HG02798 (cell line): Measurements from ENCODE around the gene CHTF18.
"Not testable (repeated sequence)": the region's sequence is repeated elsewhere in the genome, so short reads cannot be mapped to it uniquely, and the experiment has no call there.

ENCODE experiments used
- ATAC-seq: cut with Tn5 transposase; IDR thresholded peaks from one replicate; pipeline ENCODE4 v1.9.1; 2021; ENCODE audit warnings: mild to moderate bottlenecking; ENCODE audit not compliant: unreplicated experiment, poor library complexity

Gene CHTF18

DNA sequence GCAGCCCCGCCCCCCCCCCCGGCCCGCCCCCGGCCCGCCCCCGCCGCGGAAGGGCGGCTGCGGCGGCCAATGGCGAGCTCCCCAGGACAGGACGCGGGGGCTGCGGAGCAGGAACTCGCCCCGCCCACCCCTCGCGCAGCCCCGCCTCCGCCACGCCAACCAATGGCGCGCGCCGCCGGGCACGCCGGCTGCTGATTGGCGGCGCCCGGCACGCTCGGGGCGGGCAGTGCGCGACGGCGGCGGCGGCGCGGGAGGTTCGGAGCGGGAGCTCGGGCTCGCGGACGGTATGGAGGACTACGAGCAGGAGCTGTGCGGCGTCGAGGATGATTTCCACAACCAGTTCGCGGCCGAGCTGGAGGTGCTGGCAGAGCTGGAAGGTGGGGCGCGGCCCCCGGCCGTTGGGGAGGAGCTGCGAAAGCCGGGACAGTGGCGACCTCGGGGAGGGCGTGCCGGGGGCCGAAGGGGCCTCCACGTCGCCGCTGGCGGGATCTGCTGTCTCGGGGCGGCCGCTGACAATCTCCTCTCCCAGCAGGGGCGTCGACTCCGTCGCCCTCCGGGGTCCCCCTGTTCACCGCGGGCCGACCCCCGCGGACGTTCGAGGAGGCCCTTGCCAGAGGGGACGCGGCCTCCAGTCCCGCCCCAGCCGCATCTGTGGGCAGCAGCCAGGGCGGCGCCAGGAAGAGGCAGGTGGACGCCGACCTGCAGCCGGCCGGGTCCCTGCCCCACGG is at the start of gene CHTF18:
TSS of gene CHTF18 (plus strand) at position 222 of the 728 bp plus-strand sequence. CDS start at position 287, 65 bp downstream.
- ATAC-seq: peak; percentile 84

DNA sequence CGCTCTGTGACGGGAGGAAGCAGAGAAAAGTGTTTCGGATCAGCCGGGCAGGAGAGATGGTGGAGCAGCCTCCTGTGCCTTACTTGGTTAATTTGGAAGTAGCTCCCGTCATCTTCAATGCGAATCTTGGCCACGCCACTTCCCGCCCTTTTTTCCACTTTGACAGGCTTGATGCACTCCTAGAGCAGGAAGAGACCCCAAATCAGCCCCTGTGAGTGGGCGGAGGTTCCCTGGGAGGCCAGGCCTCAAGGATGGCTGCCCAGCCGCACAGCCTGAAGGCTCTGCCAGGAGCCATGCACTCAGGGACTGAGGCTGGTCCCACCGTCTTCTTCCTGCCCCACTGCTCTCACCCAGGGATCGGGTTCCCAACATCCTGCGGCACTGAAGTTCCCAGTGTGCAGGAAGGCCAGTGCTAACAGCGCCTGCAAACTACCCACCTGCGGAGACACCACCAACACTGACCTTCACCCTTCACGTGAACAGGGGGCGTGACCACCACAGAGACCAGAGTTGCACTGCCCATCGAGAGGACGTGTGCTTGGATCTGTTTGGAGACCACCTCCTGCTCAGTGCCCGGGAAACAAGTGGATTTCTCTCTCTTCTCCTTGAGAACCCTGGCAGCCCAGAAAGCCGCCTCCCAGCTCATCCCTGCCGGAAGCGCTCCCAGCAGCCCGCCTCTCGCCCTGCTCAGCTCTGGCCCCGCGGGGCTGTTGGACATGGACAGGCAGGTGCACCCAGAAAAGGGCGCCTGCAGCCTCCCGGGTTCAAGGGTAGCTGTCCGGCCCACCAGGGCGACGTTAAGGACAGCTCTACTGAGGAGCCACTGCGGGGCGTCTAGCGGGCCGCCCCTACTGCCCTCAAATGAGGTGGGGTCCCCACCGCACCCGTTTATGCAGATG is 48.6 kb upstream of the CHTF18 start:
- no peak for ATAC-seq

DNA sequence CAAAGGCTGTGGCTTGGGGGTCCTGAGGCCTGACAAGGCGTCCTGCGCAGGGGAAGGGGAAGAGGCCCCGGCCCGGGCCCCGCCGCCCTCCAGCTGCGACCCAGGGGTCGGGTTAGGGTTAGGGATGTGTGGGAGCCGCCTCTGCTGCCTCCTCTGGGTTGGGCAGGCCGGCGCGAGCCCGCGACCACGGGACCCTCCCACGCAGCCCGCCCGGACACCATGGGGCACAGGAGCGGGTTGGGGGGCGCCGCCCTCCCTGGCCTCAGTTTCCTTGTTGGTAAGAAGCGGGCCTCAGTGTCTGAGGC is 48.0 kb upstream of the CHTF18 start:
- ATAC-seq: peak; percentile 6

DNA sequence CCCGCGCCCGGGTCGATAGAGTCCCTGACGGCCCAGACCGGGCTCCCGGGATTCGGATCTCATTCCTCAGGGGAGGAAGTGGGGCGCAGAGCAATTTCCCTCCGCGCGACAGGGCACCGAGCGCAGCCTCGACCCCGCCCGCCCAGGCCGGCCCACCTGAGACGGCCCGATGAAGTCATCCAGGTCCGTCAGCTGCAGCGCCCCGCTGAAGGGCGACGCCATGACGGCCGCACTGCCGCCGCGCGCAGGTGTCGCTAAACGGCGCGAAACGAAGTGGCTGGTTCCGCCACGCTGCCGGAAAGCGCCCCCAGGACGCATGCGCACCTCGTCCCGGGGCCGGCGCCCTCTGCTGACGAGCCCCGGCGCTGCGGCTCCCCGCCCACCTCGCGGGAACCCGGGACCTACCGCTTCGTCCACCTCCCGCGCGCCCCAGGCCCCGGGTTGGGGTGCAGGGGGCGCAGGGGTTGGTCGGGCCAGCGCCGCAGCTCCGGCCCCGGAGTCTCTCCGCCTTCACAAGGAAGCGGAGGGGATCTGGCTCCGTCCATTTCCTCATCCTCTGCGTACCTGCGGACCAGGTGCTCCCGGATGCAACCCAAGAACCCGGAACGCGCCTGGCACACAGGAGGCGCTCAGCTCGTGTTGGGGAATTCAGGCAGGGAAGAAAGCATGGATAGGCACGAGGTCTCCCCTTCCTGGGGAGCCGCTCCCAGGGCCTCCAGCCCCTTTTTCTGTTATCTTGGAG is 47.5 kb upstream of the CHTF18 start, which contains the start of gene CIAO3:
TSS of gene CIAO3 (minus strand) at position 234 of the 742 bp plus-strand sequence. CDS start at position 222, 12 bp downstream.
- peak; percentile 75 for ATAC-seq

DNA sequence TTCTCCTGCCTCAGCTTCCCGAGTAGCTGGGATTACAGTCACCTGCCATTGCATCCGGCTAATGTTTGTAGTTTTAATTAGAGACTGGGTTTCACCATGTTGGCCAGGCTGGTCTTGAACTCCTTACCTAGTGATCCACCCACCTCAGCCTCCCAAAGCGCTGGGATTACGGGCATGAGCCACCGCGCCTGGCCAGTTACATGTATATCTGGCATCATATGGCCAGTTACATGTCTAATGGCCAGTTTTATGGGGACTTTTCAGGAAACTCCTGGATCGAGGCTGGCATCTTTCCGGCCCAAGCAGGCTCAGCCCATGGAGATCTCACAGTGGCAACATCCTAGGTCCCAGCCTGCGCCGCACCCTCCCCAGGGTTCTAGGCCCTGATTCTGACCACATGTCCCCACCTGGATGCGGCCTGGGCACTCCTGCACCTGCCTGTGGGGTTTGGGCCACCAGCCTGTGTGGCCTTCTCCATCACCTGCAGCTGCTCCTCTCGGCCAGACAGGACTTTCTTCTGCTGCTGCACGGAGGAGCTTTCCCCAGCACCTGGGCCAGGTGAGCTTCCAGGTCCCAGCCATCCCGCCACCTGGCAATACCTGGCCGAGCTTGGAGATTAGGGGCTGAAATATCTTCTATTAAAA is 46.3 kb upstream of the CHTF18 start:
- no peak for ATAC-seq

DNA sequence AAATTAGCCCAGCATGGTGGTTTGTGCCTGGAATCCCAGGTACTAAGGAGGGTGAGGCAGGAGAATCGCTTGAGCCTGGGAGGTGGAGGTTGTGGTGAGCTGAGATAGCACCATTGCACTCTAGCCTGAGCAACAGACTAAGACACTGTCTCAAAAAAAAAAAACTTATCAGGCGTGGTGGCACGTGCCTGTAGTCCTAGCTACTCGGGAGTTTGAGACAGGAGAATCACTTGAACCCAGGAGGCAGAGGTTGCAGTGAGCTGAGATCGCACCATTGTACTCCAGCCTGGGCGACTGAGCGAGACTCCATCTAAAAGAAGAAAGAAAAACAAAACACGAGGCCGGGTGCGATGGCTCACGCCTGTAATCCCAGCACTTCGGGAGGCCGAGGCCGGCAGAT is 45.5 kb upstream of the CHTF18 start:
- ATAC-seq: not testable (repeated sequence)

DNA sequence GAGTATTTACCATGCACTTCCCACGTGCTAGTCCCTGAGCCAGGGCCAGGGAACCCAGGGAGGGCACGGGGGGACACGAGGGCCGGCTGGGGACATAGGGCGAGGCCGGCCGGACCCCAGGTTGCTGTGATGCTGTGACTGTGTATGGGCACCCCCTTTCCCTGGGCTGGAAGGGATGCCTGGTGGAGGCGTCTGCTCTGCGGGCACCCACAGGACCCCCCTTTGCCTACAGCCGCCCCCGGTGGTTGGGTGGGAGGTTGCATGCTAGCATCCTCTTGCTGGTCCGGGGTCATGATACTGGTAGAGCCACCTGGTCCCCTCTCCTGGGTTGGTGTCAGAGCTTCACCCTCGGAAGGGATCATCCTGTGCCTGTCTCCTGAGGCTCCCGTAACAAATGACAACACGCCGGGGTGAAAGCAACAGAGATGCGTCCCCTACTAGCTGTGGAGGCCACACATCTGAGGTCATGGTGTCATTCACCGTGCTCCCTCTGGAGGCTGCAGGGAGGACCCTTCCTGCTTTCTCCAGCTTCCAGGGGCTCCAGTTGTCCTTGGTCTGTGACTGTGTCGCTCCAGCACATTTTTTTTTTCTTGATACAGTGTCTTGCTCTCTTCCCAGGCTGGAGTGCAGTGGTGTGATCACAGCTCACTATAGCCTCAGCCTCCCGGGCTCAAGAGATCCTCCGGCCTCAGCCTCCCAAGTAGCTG is 44.5 kb upstream of the CHTF18 start:
- no peak for ATAC-seq

DNA sequence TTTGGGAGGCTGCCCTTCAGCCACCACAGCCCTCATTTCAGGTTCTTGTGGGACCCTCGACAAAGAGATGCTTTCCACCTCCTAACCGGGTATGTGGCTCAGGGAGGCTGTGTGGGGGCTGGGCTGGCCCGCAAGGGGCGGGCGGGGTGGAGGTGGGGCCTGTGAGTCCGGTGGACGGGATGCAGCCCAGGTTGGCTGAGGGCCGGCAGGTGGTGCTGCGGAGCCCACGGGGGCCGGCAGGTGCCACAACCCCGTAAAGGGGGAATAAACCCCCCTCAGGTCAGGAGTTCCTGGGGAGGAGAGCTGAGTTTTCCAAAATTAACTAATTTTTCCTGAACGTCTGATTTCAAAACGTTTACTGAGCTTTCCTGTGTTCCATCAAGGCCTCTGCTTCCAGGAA is 42.7 kb upstream of the CHTF18 start:
- ATAC-seq: no peak

DNA sequence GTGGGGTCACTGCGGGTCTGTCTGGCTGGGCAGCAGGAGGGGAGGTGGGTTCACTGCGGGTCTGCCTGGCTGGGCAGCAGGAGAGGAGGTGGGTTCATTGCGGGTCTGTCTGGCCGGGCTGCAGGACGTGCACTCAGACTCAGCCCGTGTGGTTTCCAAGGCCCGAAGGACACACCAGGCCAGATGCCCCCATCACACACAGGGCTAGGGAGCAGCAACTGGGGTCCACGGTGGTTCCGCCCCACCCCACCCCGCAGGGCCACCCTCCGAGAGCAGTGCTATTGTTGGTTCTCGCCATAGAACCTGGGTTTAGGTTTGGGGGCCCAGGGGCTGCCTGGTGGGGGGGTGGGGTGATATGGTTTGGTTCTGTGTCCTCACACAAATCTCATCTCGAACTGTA is 41.8 kb upstream of the CHTF18 start:
- ATAC-seq: no peak

DNA sequence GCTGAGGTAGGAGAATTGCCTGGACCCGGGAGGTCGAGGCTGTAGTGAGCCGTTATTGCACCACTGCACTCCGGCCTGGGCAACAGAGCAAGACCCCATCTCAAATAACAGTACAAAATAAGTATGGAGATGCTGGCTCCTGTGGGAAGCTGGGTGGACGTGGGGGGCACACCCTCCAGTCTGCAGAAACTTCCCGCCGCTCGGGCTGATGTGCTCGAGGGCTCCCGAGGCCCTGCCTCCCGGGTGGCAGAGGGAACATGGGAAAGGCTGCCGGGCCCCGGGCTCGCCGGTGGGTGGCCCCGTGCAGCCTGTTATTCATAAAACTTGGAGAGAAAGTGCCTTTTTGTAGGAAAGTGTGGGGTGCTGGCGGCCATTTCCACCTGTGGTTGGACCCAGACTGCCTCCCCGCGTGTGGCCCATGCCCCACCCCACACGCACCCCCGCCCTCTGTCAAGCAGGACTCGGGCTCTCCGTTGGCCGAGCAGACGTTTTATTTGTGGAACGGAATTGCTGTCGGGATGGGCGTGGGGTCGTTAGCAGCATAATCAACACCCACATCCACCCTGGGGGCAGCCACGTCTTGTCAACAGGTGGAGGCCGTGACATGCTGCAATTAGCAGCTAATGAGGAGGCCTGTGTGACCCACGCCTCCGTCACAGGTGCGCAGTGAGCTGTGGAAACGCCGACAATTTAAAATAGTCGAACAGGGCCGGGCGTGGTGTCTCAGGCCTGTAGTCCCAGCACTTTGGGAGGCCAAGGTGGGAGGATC is 40.3 kb upstream of the CHTF18 start:
- no peak for ATAC-seq

DNA sequence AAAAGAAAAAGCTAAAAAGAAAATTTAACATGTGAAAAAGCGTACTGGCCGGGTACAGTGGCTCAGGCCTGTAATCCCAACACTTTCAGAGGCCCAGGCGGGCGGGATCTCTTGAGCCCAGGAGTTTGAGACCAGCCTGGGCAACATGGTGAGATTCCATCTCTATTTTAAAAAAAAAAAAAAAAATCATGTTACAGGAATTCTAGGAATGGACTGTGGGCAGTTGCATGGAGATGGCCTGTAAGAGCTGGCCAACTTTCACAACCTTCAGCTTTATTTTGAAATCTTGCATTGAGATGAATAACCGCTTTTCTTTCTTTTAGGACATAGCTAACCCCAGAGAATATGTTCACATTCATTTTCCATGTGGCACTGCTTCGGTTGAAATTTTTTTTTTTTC is 39.4 kb upstream of the CHTF18 start:
- no peak for ATAC-seq

DNA sequence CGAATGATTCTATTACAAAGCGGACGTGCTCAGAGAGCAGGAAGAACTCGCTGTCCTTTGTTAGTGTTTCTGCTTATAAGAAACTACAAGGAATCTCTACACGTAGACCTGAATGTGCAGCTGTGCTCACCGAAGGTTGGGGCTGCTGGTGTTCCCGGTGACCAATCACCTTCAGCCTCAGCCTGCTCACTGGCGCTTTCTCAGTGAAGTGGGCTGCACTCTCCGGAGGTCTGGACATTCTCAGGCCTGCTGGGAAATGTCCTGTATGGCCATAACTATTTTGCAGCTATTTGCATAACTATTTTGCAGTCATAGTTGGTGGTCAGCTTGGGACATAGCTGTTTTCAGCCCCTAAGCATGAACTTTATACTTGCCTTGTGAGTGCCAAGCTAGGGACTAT is 37.9 kb upstream of the CHTF18 start:
- ATAC-seq: no peak

DNA sequence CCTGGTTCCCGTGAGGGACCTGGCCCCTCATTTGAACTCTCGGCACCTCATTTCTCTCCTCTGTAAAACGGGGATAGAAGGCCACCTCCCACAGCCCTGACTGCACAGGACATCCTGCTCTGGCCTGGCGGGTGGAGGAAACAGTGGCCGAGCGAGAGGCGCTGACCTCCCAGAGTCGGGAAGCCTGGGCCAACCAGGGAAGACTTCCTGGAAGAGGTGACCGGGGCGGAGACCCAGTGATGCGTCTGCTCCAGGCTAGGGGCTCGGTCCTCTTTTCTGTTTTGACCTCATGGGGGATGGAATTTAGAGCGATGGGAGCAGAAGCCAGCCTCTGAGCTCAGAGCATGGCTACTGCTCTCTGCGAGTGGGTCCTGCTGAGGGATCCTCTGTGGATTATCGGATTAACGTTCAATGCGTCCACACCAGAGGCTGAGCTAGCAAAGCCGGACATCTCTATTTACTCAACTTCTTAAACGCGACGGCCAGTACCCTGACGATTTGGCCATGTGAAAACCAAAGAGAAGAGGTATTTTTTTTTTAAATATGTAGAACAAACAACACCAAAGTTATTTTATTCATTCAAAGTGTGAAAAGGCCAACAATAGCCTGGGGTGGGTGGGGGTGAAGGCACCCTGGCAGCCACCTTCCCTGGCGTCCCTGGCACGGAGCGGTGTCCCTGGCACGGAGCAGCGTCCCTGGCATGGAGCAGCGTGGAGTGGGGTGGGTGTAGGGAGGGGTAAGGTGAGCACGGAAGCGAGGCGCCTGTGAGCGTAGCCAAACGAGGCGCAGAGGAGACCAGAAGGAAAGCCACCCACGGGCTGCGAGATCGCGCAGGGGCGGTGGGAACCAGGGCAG is 37.0 kb upstream of the CHTF18 start:
- ATAC-seq: no peak

DNA sequence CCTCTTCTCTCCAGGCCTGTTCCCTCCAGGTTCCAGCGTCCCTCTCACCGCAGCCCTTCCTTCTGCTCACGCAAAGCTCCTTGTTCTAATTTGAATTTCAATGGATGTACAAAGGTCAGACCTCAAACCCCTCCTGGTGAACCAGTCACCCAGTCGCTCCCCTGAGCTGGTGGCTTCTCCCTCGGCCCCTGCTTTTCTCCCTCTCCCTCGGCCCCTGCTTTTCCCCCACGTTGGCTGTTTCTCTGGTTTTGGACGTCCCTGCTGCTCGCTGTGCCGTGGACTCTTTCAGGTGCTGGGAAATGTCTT is 36.5 kb upstream of the CHTF18 start:
- no peak for ATAC-seq

DNA sequence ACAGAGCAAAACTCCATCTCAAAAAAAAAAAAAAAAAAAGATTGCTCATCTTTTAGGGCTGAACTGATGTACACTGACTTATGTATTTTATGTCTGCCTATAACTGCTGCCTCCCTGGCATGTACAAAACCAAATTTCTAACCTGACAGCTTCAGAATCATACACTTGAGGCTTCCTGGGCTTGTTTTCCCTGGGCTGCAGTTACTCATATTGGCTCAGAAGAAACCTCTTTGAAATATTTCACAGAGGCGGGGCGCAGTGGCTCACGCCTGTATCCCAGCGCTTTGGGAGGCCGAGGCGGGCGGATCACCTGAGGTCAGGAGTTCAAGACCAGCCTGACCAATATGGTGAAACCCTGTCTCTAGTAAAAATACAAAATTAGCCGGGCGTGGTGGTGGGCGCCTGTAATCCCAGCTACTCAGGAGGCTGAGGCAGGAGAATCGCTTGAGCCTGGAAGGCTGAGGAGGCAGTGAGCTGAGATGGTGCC is 34.3 kb upstream of the CHTF18 start:
- ATAC-seq: not testable (repeated sequence)

DNA sequence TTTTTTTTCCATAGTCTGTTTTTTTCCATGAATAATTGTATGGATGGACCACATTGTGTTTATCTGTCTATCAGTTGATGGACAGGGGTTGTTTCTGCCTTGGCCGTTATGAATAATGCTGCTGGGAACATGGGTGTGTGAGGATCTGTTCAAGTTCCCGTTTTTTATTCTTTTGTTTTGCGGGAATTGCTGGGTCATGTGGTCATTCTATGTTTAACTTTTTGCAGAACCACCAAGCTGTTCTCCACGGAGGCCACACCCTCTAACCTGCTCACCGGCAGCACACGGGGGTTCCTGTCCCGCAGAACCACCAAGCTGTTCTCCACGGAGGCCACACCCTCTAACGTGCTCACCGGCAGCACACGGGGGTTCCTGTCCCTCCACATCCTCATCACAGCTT is 33.8 kb upstream of the CHTF18 start:
- no peak for ATAC-seq

DNA sequence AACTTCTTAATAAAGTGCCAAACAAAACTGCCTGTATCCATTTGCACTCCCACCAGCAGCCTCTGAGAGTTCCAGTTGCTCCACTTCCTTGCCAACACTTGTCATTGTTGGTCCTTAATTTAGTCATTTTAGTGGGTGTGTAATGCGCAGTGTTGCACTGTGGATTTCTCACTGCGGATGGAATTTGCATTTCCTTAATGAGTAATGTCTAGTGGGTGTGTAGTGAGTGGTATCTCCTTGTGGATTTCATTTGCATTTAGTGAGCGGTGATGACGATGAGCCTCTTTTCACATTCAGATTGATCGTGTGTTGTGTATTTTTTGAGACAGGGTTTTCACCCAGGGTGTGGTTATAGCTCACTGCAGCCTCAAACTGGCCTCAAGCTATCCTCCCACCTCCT is 32.0 kb upstream of the CHTF18 start:
- no peak for ATAC-seq
